HEK293 (cell line): Measurements from ENCODE around the gene GMDS.
A peak's percentile ranks its signal among the peaks of the same experiment; 100 is the strongest.

Source experiments
- CTCF ChIA-PET: fragments of 350-600 bp; formaldehyde crosslinking; extraction: SDS; loops from one replicate; lab custom pipeline; 2021; ENCODE audit warnings: antibody characterized with exemption; lab: Yijun Ruan, JAX
- POLR2A ChIA-PET: fragments of 300-600 bp; formaldehyde crosslinking; extraction: SDS; loops from one replicate; lab custom pipeline; 2020; ENCODE audit warnings: antibody characterized with exemption, inconsistent platforms; lab: Yijun Ruan, JAX
- H3K27ac ChIP-seq: fragments of 200-500 bp; sonication (Bioruptor generic); 2 replicates; pipeline ENCODE4 v1.5.1; 2014; ENCODE audit warnings: low read depth, low read length, control low read depth, inconsistent platforms; ENCODE audit errors: extremely low read depth
- H3K36me3 ChIP-seq, 2 experiments: fragments of 200-500 bp in 1 of 2; sonication (Bioruptor generic) in 1 of 2; 1 replicate in 1 of 2; 2 replicates in 1 of 2; pipeline ENCODE4 v1.5.1; 2014 to 2017; ENCODE audit warnings: inconsistent platforms in 2 of 2, low read length in 2 of 2; ENCODE audit not compliant: control insufficient read depth in 2 of 2, insufficient read depth in 1 of 2
- H3K4me1 ChIP-seq: fragments of 200-500 bp; sonication (Bioruptor generic); 2 replicates; pipeline ENCODE4 v1.5.1; 2014; ENCODE audit warnings: mild to moderate bottlenecking, low read length, inconsistent platforms; ENCODE audit not compliant: control insufficient read depth, insufficient read depth
- H3K4me3 ChIP-seq: 2 replicates; pipeline ENCODE4 v1.5.1; 2011; ENCODE audit warnings: low read depth, mild to moderate bottlenecking, control low read depth, low read length, moderate library complexity
- H3K9me3 ChIP-seq: fragments of 200-500 bp; sonication (Bioruptor generic); 2 replicates; pipeline ENCODE4 v1.5.1; 2014; ENCODE audit warnings: low read depth, low read length, inconsistent platforms; ENCODE audit not compliant: control insufficient read depth, insufficient read depth
- FEZF1 ChIP-seq: fragments of 450-650 bp; formaldehyde crosslinking; IDR thresholded peaks from 2 replicates; pipeline ENCODE4 v1.5.1; 2016; ENCODE audit warnings: missing biosample characterization, missing genetic modification characterization
- ZNF10 ChIP-seq: fragments of 450-650 bp; formaldehyde crosslinking; IDR thresholded peaks from 2 replicates; pipeline ENCODE4 v1.5.1; 2017; ENCODE audit warnings: missing biosample characterization, missing genetic modification characterization
- ZNF324 ChIP-seq: fragments of 450-650 bp; formaldehyde crosslinking; IDR thresholded peaks from 2 replicates; pipeline ENCODE4 v1.5.1; 2016; ENCODE audit warnings: missing biosample characterization, missing genetic modification characterization
- ZNF404 ChIP-seq: fragments of 450-650 bp; formaldehyde crosslinking; IDR thresholded peaks from 2 replicates; pipeline ENCODE4 v1.5.1; 2017; ENCODE audit warnings: missing biosample characterization, missing genetic modification characterization
- ZNF600 ChIP-seq: fragments of 450-650 bp; formaldehyde crosslinking; IDR thresholded peaks from 2 replicates; pipeline ENCODE4 v1.5.1; 2016; ENCODE audit warnings: missing biosample characterization, missing genetic modification characterization
- ZNF677 ChIP-seq: fragments of 450-650 bp; IDR thresholded peaks from 2 replicates; pipeline ENCODE4 v1.5.0; 2018; ENCODE audit warnings: missing biosample characterization, mild to moderate bottlenecking, missing genetic modification characterization, moderate library complexity
- TF ChIP-seq, protein P1 (sequence below): fragments of 450-650 bp; formaldehyde crosslinking; IDR thresholded peaks from 2 replicates; pipeline ENCODE4 v1.5.1; 2016; ENCODE audit warnings: missing biosample characterization, missing genetic modification characterization
- TF ChIP-seq, protein P2 (sequence below): fragments of 450-650 bp; formaldehyde crosslinking; IDR thresholded peaks from 2 replicates; pipeline ENCODE4 v1.5.1; 2016; ENCODE audit warnings: missing biosample characterization, missing genetic modification characterization, borderline replicate concordance
- TF ChIP-seq, protein P3 (sequence below): fragments of 450-650 bp; IDR thresholded peaks from 2 replicates; pipeline ENCODE4 v1.5.1; 2018; ENCODE audit warnings: missing biosample characterization, missing genetic modification characterization
- TF ChIP-seq, protein P4 (sequence below): fragments of 450-650 bp; formaldehyde crosslinking; IDR thresholded peaks from 2 replicates; pipeline ENCODE4 v1.5.1; 2017; ENCODE audit warnings: missing biosample characterization, missing genetic modification characterization
- TF ChIP-seq, protein P5 (sequence below): fragments of 450-650 bp; formaldehyde crosslinking; IDR thresholded peaks from 2 replicates; pipeline ENCODE4 v1.5.1; 2016; ENCODE audit warnings: missing biosample characterization, missing genetic modification characterization

The GMDS gene

DNA sequence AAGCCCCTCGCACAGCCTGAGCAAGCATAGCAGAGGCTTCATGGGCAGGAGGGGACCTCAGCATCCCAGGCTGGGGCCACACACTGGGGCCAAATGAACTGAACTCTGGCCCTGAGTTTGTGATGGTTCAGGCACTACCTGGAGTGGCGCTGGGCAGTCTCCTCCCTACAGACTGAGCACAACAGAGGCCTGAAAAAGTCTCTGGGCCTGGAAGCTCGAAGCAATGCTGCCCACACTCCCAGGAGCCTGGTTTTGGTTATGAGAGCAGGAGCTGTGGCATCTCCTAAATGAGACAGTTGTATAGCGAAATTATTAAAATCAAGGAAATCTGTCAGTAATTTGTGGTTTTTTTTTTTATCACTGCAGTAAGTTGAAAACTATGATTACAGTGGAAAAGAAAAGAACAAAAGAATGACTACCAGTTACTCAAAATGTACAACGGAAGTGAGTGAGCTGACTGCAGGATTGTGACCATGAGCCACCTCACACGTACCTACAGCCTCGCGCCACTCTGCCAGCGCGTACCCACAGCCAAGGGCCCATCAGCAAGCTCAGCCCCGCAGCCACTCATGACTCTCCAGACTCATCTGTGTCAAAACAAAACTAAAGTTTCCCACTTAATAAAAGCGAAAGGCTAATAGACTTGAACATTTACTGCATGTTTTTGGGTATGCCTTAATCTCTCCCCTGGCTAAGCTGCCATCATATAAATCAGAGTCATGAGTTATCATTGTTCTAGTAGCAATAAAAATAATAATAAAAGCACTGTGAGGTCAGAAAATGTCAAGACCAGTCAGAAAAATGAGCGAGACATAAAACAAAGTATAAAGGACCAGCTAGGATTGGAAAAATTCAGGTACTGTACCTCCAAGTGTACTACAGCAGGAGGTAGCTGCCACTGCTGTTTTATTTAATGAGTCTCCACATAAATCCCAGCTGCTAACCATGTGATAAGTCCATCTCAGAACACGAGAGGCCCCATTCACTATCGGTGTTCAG lies 458.7 kb downstream of the GMDS start (continued):
- peak; percentile 53 for TF ChIP-seq FEZF1 (tag by site-specific recombination)
- TF ChIP-seq, protein P1, sequence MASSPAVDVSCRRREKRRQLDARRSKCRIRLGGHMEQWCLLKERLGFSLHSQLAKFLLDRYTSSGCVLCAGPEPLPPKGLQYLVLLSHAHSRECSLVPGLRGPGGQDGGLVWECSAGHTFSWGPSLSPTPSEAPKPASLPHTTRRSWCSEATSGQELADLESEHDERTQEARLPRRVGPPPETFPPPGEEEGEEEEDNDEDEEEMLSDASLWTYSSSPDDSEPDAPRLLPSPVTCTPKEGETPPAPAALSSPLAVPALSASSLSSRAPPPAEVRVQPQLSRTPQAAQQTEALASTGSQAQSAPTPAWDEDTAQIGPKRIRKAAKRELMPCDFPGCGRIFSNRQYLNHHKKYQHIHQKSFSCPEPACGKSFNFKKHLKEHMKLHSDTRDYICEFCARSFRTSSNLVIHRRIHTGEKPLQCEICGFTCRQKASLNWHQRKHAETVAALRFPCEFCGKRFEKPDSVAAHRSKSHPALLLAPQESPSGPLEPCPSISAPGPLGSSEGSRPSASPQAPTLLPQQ (tag by site-specific recombination) = 0 out of 2 replicates have a peak, but pooled peaks have one; percentile 21
- TF ChIP-seq, protein P2, sequence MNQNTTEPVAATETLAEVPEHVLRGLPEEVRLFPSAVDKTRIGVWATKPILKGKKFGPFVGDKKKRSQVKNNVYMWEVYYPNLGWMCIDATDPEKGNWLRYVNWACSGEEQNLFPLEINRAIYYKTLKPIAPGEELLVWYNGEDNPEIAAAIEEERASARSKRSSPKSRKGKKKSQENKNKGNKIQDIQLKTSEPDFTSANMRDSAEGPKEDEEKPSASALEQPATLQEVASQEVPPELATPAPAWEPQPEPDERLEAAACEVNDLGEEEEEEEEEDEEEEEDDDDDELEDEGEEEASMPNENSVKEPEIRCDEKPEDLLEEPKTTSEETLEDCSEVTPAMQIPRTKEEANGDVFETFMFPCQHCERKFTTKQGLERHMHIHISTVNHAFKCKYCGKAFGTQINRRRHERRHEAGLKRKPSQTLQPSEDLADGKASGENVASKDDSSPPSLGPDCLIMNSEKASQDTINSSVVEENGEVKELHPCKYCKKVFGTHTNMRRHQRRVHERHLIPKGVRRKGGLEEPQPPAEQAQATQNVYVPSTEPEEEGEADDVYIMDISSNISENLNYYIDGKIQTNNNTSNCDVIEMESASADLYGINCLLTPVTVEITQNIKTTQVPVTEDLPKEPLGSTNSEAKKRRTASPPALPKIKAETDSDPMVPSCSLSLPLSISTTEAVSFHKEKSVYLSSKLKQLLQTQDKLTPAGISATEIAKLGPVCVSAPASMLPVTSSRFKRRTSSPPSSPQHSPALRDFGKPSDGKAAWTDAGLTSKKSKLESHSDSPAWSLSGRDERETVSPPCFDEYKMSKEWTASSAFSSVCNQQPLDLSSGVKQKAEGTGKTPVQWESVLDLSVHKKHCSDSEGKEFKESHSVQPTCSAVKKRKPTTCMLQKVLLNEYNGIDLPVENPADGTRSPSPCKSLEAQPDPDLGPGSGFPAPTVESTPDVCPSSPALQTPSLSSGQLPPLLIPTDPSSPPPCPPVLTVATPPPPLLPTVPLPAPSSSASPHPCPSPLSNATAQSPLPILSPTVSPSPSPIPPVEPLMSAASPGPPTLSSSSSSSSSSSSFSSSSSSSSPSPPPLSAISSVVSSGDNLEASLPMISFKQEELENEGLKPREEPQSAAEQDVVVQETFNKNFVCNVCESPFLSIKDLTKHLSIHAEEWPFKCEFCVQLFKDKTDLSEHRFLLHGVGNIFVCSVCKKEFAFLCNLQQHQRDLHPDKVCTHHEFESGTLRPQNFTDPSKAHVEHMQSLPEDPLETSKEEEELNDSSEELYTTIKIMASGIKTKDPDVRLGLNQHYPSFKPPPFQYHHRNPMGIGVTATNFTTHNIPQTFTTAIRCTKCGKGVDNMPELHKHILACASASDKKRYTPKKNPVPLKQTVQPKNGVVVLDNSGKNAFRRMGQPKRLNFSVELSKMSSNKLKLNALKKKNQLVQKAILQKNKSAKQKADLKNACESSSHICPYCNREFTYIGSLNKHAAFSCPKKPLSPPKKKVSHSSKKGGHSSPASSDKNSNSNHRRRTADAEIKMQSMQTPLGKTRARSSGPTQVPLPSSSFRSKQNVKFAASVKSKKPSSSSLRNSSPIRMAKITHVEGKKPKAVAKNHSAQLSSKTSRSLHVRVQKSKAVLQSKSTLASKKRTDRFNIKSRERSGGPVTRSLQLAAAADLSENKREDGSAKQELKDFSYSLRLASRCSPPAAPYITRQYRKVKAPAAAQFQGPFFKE (tag by site-specific recombination) = no peak

DNA sequence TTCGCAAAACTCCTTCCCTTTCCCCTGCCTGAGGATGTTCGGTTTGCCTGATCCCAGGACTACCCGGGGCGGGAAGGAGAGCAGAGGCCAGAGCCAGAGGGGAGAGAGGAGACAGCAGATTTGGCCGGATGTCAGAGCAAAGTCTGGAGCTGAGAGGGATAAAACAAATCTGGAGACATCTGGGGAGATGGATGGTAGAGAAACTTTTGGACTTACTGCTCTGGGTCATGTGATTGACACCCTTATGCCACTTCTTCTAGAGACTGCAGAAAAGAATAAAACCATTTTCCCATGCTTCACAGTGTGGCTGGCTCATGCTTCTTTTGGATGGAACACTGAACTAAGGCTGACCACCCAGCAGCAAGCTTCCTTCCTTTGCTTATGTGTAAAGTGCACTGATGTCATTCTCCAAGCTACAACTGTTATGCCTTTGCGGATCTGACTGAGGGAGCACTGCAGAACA lies 461.0 kb downstream of the GMDS start:
- Histone ChIP-seq H3K9me3 (no peaks in the 10 kb centered on the region), H3K4me1 (peaks cover 14% of the 10 kb centered on the region), H3K36me3 (no peaks in the 10 kb centered on the region), H3K4me3 (no peak overlapping the region), H3K27ac (no peak overlapping the region)
- POLR2A ChIA-PET = no interaction called here
- TF ChIP-seq ZNF324 (tag by site-specific recombination) (no peak), ZNF10 (no peak), ZNF404 (tag by site-specific recombination) (no peak), ZNF677 (tag by site-specific recombination) (no peak), ZNF600 (peak; percentile 64)
- TF ChIP-seq, protein P3, sequence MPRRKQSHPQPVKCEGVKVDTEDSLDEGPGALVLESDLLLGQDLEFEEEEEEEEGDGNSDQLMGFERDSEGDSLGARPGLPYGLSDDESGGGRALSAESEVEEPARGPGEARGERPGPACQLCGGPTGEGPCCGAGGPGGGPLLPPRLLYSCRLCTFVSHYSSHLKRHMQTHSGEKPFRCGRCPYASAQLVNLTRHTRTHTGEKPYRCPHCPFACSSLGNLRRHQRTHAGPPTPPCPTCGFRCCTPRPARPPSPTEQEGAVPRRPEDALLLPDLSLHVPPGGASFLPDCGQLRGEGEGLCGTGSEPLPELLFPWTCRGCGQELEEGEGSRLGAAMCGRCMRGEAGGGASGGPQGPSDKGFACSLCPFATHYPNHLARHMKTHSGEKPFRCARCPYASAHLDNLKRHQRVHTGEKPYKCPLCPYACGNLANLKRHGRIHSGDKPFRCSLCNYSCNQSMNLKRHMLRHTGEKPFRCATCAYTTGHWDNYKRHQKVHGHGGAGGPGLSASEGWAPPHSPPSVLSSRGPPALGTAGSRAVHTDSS = no peak
- TF ChIP-seq, protein P4, sequence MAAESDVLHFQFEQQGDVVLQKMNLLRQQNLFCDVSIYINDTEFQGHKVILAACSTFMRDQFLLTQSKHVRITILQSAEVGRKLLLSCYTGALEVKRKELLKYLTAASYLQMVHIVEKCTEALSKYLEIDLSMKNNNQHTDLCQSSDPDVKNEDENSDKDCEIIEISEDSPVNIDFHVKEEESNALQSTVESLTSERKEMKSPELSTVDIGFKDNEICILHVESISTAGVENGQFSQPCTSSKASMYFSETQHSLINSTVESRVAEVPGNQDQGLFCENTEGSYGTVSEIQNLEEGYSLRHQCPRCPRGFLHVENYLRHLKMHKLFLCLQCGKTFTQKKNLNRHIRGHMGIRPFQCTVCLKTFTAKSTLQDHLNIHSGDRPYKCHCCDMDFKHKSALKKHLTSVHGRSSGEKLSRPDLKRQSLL (tag by site-specific recombination) = peak; percentile 53; the same call in 1 of the 2 replicates
- TF ChIP-seq, protein P5, sequence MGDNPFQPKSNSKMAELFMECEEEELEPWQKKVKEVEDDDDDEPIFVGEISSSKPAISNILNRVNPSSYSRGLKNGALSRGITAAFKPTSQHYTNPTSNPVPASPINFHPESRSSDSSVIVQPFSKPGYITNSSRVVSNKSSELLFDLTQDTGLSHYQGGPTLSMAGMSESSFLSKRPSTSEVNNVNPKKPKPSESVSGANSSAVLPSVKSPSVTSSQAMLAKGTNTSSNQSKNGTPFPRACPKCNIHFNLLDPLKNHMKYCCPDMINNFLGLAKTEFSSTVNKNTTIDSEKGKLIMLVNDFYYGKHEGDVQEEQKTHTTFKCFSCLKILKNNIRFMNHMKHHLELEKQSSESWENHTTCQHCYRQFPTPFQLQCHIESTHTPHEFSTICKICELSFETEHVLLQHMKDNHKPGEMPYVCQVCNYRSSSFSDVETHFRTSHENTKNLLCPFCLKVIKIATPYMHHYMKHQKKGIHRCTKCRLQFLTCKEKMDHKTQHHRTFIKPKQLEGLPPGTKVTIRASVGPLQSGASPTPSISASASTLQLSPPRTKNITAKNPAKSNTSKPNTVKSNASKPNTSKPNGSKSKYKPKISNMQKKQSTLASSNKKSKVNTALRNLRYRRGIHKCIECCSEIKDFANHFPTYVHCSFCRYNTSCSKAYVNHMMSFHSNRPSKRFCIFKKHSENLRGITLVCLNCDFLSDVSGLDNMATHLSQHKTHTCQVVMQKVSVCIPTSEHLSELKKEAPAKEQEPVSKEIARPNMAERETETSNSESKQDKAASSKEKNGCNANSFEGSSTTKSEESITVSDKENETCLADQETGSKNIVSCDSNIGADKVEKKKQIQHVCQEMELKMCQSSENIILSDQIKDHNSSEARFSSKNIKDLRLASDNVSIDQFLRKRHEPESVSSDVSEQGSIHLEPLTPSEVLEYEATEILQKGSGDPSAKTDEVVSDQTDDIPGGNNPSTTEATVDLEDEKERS = no peak
- CTCF ChIA-PET = interaction anchor here (0.7 to 1.4 kb wide), 3 partner anchors 11 to 181 kb away, joined by 3 read pairs; no protein-coding TSS in a partner anchor
